Astrocyte of the cerebellum (primary cell): ENCODE measurements around the gene CCDC102B.

Source experiments
- DNase-seq: peaks from one replicate; pipeline ENCODE4 v3.0.0-alpha.2; 2011; ENCODE audit warnings: low read depth
- H3K4me3 ChIP-seq: 2 replicates; pipeline ENCODE4 v1.5.1; 2011; ENCODE audit warnings: mild to moderate bottlenecking, low read depth, low read length, moderate library complexity
- in situ Hi-C: cut with HindIII; loops from 2 replicates; pipeline ENCODE4 v1.10.0; 2017; ENCODE audit warnings: low sequenced_read_pairs
- TF ChIP-seq, protein P1 (sequence below): IDR thresholded peaks from 2 replicates; pipeline ENCODE4 v1.5.1; 2012; ENCODE audit warnings: low read length, low read depth, moderate library complexity, mild to moderate bottlenecking; ENCODE audit errors: missing control alignments

CCDC102B gene

DNA sequence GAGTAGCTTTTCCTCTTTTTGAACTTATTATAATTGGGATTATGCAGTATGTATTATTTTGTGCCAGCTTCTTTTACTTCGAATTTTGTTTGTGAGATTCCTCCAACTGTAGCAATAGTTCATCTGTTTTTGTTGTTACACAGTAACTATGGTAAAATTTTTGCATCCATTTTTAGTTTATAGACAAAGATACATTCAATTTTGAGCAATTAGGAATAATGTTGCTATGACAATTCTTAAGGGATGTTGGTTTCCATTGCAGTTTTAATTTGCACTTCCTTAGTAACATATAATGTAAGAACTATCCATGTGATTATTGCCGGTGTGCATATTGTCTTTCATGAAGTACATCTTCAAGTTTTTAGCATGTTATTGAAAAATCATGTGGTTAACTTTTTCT, 20.7 kb downstream of the CCDC102B start:
- H3K4me3 ChIP-seq = no peak overlapping the region
- in situ Hi-C loops = no loop called here
- TF ChIP-seq, protein P1, sequence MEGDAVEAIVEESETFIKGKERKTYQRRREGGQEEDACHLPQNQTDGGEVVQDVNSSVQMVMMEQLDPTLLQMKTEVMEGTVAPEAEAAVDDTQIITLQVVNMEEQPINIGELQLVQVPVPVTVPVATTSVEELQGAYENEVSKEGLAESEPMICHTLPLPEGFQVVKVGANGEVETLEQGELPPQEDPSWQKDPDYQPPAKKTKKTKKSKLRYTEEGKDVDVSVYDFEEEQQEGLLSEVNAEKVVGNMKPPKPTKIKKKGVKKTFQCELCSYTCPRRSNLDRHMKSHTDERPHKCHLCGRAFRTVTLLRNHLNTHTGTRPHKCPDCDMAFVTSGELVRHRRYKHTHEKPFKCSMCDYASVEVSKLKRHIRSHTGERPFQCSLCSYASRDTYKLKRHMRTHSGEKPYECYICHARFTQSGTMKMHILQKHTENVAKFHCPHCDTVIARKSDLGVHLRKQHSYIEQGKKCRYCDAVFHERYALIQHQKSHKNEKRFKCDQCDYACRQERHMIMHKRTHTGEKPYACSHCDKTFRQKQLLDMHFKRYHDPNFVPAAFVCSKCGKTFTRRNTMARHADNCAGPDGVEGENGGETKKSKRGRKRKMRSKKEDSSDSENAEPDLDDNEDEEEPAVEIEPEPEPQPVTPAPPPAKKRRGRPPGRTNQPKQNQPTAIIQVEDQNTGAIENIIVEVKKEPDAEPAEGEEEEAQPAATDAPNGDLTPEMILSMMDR = no peak
- no peak for DNase-seq

DNA sequence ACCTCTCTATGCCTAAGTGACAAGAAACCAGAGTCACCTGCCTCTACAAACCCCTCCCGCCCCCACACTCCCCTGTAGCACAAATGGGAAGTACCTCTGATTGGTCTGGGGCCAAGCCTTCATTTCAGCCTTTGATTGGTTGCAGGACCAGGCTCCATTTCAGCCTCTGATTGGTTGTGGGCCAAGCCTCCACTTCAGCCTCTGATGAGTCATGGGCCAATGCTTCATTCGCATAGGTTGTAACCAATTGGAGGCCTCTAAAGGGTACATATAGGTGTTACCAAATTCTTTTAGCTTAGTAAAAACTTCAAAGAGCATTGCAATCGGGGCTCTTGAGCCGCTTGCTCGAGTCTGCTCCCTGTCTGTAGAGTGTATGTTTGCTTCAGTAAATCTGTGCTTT, 25.0 kb downstream of the CCDC102B start:
- TF ChIP-seq, protein P1 = no peak
- in situ Hi-C loops = no loop called here
- no peak for DNase-seq
- H3K4me3 ChIP-seq = no peak overlapping the region

DNA sequence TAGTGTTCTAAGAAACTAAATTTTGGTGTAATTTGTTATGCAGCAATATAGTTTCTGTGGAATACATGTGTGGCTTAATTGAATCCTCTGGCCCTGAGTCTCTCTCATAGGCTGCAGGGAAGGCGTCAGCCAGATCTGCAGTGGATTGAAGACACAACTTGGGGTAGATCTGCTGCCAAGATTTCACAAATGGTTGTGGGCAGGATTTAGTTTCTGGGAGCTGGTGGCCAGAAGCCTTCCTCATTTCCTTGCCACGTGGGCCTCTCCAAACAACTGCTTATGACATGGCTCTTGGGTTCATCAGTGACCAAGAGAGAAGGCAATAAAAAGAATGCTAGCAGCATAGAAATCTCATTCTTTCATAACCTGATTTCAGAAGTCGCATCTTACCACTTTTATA, 28.2 kb downstream of the CCDC102B start:
- no peak for DNase-seq
- TF ChIP-seq, protein P1 = no peak
- no peak overlapping the region for H3K4me3 ChIP-seq
- in situ Hi-C loops = no loop called here

DNA sequence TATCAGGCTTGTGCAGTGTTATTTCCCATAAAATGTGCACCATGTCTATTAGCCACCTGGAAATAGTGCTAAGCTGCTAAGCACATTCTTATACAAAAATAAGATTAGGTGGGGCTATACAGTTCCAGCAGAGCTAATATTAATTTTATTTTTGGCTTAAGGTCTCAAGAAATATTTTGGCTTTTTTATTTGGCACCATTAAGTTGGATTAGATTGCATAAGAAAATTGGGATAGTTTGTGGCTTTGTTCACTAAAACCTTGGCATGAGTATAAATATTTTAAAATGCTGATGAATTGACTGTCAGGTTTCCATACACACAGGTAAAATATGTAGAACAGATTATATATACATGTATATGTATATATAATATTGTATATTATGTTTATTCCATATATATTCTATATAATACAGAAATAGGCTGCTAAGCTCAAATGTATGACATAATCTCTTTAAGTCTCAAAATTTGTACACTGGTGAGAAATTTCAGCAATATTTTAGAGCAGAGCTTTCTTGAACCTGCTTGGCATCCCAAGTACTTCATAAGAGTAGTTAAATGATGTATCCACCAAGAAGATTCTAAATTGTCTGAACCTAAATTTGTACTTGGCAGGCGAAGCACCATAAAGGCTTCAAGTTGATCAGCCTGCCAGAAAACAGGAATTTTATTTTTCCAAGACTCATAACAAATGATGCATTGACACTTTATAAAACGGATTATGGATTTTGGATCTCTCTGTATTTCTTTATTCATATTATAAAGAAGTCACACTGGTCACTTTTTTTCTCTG, 32.6 kb downstream of the CCDC102B start:
- in situ Hi-C loops = no loop called here
- TF ChIP-seq, protein P1 = no peak
- H3K4me3 ChIP-seq = no peak overlapping the region
- DNase-seq = no peak

DNA sequence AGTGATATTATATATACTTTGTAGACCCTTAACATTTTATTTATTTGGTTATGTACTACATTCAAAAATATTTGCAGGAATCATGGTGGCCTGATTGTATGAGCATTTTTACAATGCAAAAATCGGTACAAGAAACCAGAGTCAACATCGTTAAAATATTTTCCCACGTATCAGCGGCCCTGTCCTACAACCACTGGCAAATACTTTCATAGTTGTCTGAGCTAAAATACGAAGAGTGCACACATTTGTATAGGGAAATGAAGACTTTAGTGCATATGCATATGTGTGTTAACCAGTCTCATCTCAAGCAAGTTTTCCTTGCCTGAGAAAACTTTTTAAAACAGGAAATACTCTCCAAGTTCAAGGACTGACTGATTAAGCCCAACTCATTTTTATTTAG, 35.9 kb downstream of the CCDC102B start:
- DNase-seq = no peak
- H3K4me3 ChIP-seq = no peak overlapping the region
- TF ChIP-seq, protein P1 = no peak
- in situ Hi-C loops = no loop called here

DNA sequence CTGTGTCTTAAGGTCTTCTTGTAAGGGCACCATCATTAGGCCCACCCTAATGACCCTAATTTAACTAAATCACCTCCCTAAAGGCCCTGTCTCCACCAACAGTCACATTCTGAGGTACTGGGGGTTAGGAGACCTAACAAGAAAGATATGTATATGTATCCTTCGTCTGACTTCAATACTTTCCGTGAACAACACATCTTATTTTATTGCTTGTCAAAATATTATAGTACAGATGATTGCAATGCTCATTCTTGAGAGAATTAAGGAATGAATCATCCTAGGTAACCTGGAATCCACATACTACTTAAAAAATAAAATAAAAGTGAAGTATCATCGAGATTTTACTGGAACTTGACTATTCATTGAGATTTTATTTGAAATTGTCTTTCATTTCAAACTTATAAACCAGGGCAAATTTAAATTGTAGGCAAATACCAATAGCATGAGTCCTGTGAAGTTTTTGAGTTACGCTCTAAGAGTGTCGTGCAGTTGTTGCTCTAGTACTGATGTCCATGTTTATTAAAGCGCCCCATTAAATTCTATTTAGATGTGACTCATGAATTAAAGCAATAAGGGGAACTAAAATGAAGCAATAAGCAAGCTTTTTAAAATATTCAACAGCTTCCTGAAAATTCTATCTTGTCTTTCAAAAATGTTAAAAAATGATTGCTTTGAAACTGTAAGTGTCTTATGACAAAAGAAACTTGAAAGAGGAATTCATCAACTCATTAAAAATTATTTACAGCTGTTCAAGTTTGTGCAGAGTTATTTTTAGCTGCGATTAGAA, 40.0 kb downstream of the CCDC102B start:
- no peak overlapping the region for H3K4me3 ChIP-seq
- DNase-seq = no peak
- TF ChIP-seq, protein P1 = no peak
- in situ Hi-C loops = no loop called here
